ENCODE measurements around the gene HDDC3. TPM values are rescaled to one million over a fixed set of nuclear protein-coding genes. Genes with fewer than 3 reads are reported as not detected.

Gene HDDC3
- total RNA-seq, 1 experiment from 2014 or later: 5.3 TPM

DNA sequence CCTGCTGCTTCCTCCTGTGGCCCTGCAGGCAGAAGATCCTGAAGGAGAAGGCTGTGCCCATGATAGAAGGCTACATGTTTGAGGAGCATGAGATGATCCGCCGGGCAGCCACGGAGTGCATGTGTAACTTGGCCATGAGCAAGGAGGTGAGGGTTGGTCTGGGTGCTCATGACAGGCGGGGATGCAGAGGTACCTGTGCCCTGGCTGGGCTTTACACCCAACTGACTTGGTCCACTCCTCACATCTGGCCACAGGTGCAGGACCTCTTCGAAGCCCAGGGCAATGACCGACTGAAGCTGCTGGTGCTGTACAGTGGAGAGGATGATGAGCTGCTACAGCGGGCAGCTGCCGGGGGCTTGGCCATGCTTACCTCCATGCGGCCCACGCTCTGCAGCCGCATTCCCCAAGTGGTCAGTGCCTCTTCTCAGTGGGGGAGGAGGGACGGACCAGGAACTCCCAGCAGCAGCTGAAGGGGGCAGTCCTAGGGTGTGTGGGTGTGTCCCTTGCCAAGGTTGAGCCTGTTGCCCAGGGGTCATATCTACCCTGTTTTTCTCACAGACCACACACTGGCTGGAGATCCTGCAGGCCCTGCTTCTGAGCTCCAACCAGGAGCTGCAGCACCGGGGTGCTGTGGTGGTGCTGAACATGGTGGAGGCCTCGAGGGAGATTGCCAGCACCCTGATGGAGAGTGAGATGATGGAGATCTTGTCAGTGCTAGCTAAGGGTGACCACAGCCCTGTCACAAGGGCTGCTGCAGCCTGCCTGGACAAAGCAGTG is 20.7 kb upstream of the HDDC3 start:
- ChIA-PET CTCF (interaction anchor here (1.1 kb wide), 1 partner anchor 97 kb away, joined by 3 read pairs; no protein-coding TSS in a partner anchor), POLR2A (no interaction called here)
- no TSS peak for BruUV-seq (replicated peaks)
- Histone ChIP-seq H3K27ac (ENCODE audit: low read length) (no peak overlapping the region), H3K27me3 (ENCODE audit: control insufficient read depth, insufficient read depth, low read length) (no peaks in the 10 kb centered on the region), H3K4me3 (ENCODE audit: low read depth in 2 of 2, low read length in 2 of 2) (no peak overlapping the region), H3K9me3 (ENCODE audit: control insufficient read depth, insufficient read depth, low read depth, low read length) (no peaks in the 10 kb centered on the region), H3K4me1 (ENCODE audit: control insufficient read depth, insufficient read depth, low read length) (peaks cover 23% of the 10 kb centered on the region), H3K36me3 (ENCODE audit: control insufficient read depth, insufficient read depth, low read length) (peaks cover 4% of the 10 kb centered on the region; the same call in 1 of the 2 replicates)
- in situ Hi-C loops (cut with HindIII; ENCODE audit: low pct_unique_long_range_greater_than_20kb, low sequenced_read_pairs): no loop called here
- TF ChIP-seq, protein P1, sequence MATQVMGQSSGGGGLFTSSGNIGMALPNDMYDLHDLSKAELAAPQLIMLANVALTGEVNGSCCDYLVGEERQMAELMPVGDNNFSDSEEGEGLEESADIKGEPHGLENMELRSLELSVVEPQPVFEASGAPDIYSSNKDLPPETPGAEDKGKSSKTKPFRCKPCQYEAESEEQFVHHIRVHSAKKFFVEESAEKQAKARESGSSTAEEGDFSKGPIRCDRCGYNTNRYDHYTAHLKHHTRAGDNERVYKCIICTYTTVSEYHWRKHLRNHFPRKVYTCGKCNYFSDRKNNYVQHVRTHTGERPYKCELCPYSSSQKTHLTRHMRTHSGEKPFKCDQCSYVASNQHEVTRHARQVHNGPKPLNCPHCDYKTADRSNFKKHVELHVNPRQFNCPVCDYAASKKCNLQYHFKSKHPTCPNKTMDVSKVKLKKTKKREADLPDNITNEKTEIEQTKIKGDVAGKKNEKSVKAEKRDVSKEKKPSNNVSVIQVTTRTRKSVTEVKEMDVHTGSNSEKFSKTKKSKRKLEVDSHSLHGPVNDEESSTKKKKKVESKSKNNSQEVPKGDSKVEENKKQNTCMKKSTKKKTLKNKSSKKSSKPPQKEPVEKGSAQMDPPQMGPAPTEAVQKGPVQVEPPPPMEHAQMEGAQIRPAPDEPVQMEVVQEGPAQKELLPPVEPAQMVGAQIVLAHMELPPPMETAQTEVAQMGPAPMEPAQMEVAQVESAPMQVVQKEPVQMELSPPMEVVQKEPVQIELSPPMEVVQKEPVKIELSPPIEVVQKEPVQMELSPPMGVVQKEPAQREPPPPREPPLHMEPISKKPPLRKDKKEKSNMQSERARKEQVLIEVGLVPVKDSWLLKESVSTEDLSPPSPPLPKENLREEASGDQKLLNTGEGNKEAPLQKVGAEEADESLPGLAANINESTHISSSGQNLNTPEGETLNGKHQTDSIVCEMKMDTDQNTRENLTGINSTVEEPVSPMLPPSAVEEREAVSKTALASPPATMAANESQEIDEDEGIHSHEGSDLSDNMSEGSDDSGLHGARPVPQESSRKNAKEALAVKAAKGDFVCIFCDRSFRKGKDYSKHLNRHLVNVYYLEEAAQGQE (IDR thresholded peaks at IDR 0.05; ENCODE audit: insufficient read depth in 1 of 2, low read depth in 2 of 2, low read length in 1 of 2): no peak
- TF ChIP-seq SIN3A (IDR thresholded peaks at IDR 0.05; ENCODE audit: borderline replicate concordance, insufficient read depth, low read depth, low read length) (no peak), TCF7L2 (IDR thresholded peaks at IDR 0.05; ENCODE audit: low read depth, low read length) (no peak), POLR2AphosphoS5 (IDR thresholded peaks at IDR 0.05; ENCODE audit: low read depth, low read length) (no peak)
- TF ChIP-seq, protein P2, sequence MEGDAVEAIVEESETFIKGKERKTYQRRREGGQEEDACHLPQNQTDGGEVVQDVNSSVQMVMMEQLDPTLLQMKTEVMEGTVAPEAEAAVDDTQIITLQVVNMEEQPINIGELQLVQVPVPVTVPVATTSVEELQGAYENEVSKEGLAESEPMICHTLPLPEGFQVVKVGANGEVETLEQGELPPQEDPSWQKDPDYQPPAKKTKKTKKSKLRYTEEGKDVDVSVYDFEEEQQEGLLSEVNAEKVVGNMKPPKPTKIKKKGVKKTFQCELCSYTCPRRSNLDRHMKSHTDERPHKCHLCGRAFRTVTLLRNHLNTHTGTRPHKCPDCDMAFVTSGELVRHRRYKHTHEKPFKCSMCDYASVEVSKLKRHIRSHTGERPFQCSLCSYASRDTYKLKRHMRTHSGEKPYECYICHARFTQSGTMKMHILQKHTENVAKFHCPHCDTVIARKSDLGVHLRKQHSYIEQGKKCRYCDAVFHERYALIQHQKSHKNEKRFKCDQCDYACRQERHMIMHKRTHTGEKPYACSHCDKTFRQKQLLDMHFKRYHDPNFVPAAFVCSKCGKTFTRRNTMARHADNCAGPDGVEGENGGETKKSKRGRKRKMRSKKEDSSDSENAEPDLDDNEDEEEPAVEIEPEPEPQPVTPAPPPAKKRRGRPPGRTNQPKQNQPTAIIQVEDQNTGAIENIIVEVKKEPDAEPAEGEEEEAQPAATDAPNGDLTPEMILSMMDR (IDR thresholded peaks at IDR 0.05): no peak
- DNase-seq (ENCODE audit: low read depth, low spot score) (no peak), ATAC-seq (no peak)
- intact Hi-C loops (cut with micrococcal nuclease; ENCODE audit: unreplicated experiment): no loop called here

DNA sequence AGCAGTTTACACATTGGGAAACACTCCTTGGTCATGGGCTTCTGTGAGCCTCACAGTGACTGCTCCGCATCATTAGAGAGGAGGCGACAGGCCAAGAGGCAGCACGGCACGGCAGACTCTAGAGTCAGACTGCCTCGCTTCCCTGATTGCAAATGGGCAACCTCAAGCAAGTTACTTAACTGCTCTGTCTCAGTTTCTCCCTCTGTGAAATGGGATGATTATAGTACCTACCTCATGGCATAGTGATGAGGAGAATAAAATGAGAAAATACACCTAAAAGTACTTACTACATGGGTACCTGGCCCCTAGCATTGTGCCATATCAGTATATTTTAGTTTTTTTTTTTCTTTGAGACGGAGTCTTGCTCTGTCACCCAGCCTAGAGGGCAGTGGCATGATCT is 18.3 kb upstream of the HDDC3 start:
- POLR2A ChIA-PET: no interaction called here

More for the DNA sequence above, 18.3 kb upstream of the HDDC3 start:
- no TSS peak for BruUV-seq (replicated peaks)
- CTCF ChIA-PET: no interaction called here
- no peak for ATAC-seq
- Histone ChIP-seq H3K36me3 (ENCODE audit: control insufficient read depth, insufficient read depth, low read length) (peaks cover 4% of the 10 kb centered on the region; the same call in 1 of the 2 replicates), H3K4me1 (ENCODE audit: control insufficient read depth, insufficient read depth, low read length) (peaks cover 12% of the 10 kb centered on the region), H3K4me3 (ENCODE audit: low read depth in 2 of 2, low read length in 2 of 2) (no peak overlapping the region), H3K9me3 (ENCODE audit: control insufficient read depth, insufficient read depth, low read depth, low read length) (no peaks in the 10 kb centered on the region), H3K27me3 (ENCODE audit: control insufficient read depth, insufficient read depth, low read length) (no peaks in the 10 kb centered on the region), H3K27ac (ENCODE audit: low read length) (no peak overlapping the region)
- in situ Hi-C loops (cut with HindIII; ENCODE audit: low pct_unique_long_range_greater_than_20kb, low sequenced_read_pairs) (no loop called here), intact Hi-C loops (cut with micrococcal nuclease; ENCODE audit: unreplicated experiment) (no loop called here)
- no peak for TF ChIP-seq POLR2AphosphoS5 (IDR thresholded peaks at IDR 0.05; ENCODE audit: low read depth, low read length)
- no peak for TF ChIP-seq TCF7L2 (IDR thresholded peaks at IDR 0.05; ENCODE audit: low read depth, low read length)
- TF ChIP-seq, protein P2 (IDR thresholded peaks at IDR 0.05): no peak
- TF ChIP-seq, protein P1 (IDR thresholded peaks at IDR 0.05; ENCODE audit: insufficient read depth in 1 of 2, low read depth in 2 of 2, low read length in 1 of 2): no peak
- no peak for TF ChIP-seq SIN3A (IDR thresholded peaks at IDR 0.05; ENCODE audit: borderline replicate concordance, insufficient read depth, low read depth, low read length)
- no peak for DNase-seq (ENCODE audit: low read depth, low spot score)
